ENCODE measurements around the gene NT5DC1. TPM values are rescaled to one million over a fixed set of nuclear protein-coding genes. Genes with fewer than 3 reads are reported as not detected.

NT5DC1 gene
- polyA plus RNA-seq, 1 donor from 2014 or later: 1.3 TPM

- Histone ChIP-seq H3K27me3 (ENCODE audit: insufficient read depth, low read depth, low read length) (no peaks in the 10 kb centered on the region), H2AFZ (ENCODE audit: low read depth, low read length) (no peak overlapping the region), H3K9me3 (ENCODE audit: low read length) (no peaks in the 10 kb centered on the region), H3K4me2 (ENCODE audit: low read length) (no peak overlapping the region), H4K20me1 (ENCODE audit: insufficient read depth) (no peaks in the 10 kb centered on the region), H3F3A (ENCODE audit: insufficient read depth, low read length, poor library complexity, severe bottlenecking) (no peaks in the 10 kb centered on the region), H3K9ac (ENCODE audit: low read length) (no peak overlapping the region), H3K36me3 (ENCODE audit: insufficient read depth, low read length) (no peaks in the 10 kb centered on the region), H3K27ac (ENCODE audit: low read length) (no peak overlapping the region), H3K79me2 (replicated peaks; ENCODE audit: insufficient read depth, low read length) (no peaks in the 10 kb centered on the region), H3K9me2 (ENCODE audit: insufficient read depth, low read length) (no peaks in the 10 kb centered on the region), H3K4me3 (ENCODE audit: low read length) (no peak overlapping the region)
- TF ChIP-seq MXI1 (conservative IDR thresholded peaks at IDR 0.05; ENCODE audit: poor library complexity, severe bottlenecking) (no peak), POLR2AphosphoS5 (IDR thresholded peaks at IDR 0.05) (no peak)
- TF ChIP-seq, protein P1, sequence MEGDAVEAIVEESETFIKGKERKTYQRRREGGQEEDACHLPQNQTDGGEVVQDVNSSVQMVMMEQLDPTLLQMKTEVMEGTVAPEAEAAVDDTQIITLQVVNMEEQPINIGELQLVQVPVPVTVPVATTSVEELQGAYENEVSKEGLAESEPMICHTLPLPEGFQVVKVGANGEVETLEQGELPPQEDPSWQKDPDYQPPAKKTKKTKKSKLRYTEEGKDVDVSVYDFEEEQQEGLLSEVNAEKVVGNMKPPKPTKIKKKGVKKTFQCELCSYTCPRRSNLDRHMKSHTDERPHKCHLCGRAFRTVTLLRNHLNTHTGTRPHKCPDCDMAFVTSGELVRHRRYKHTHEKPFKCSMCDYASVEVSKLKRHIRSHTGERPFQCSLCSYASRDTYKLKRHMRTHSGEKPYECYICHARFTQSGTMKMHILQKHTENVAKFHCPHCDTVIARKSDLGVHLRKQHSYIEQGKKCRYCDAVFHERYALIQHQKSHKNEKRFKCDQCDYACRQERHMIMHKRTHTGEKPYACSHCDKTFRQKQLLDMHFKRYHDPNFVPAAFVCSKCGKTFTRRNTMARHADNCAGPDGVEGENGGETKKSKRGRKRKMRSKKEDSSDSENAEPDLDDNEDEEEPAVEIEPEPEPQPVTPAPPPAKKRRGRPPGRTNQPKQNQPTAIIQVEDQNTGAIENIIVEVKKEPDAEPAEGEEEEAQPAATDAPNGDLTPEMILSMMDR (IDR thresholded peaks at IDR 0.05; ENCODE audit: poor library complexity, severe bottlenecking): no peak
Measured at GRCh38 chr6:116120430-116120829, 19.8 kb downstream of the NT5DC1 start.

- Histone ChIP-seq H3K9ac (ENCODE audit: low read length) (no peak within 1 kb of the TSS), H3K36me3 (ENCODE audit: insufficient read depth, low read length) (no peaks in the 10 kb centered on the region), H3K4me2 (ENCODE audit: low read length) (no peak within 1 kb of the TSS), H3K27ac (ENCODE audit: low read length) (no peak within 1 kb of the TSS), H3K9me2 (ENCODE audit: insufficient read depth, low read length) (no peaks in the 10 kb centered on the region), H3K4me3 (ENCODE audit: low read length) (no peak within 1 kb of the TSS), H3K9me3 (ENCODE audit: low read length) (no peaks in the 10 kb centered on the region), H3K79me2 (replicated peaks; ENCODE audit: insufficient read depth, low read length) (no peaks in the 10 kb centered on the region), H3F3A (ENCODE audit: insufficient read depth, low read length, poor library complexity, severe bottlenecking) (no peaks in the 10 kb centered on the region), H3K27me3 (ENCODE audit: insufficient read depth, low read depth, low read length) (no peaks in the 10 kb centered on the region), H4K20me1 (ENCODE audit: insufficient read depth) (no peaks in the 10 kb centered on the region), H2AFZ (ENCODE audit: low read depth, low read length) (no peak within 1 kb of the TSS)
- TF ChIP-seq EP300 (conservative IDR thresholded peaks at IDR 0.05; ENCODE audit: poor library complexity, severe bottlenecking) (no peak), EZH2 (IDR thresholded peaks at IDR 0.05; ENCODE audit: borderline replicate concordance, insufficient read depth, low read length, poor library complexity, severe bottlenecking) (no peak), RAD21 (conservative IDR thresholded peaks at IDR 0.05) (no peak), SMC3 (conservative IDR thresholded peaks at IDR 0.05; ENCODE audit: poor library complexity) (no peak), POLR2AphosphoS5 (IDR thresholded peaks at IDR 0.05) (no peak), MXI1 (conservative IDR thresholded peaks at IDR 0.05; ENCODE audit: poor library complexity, severe bottlenecking) (no peak), TAF1 (IDR thresholded peaks at IDR 0.05; ENCODE audit: low read depth) (no peak)
- TF ChIP-seq, protein P1 (IDR thresholded peaks at IDR 0.05; ENCODE audit: poor library complexity, severe bottlenecking): no peak
- TF ChIP-seq, protein P2, sequence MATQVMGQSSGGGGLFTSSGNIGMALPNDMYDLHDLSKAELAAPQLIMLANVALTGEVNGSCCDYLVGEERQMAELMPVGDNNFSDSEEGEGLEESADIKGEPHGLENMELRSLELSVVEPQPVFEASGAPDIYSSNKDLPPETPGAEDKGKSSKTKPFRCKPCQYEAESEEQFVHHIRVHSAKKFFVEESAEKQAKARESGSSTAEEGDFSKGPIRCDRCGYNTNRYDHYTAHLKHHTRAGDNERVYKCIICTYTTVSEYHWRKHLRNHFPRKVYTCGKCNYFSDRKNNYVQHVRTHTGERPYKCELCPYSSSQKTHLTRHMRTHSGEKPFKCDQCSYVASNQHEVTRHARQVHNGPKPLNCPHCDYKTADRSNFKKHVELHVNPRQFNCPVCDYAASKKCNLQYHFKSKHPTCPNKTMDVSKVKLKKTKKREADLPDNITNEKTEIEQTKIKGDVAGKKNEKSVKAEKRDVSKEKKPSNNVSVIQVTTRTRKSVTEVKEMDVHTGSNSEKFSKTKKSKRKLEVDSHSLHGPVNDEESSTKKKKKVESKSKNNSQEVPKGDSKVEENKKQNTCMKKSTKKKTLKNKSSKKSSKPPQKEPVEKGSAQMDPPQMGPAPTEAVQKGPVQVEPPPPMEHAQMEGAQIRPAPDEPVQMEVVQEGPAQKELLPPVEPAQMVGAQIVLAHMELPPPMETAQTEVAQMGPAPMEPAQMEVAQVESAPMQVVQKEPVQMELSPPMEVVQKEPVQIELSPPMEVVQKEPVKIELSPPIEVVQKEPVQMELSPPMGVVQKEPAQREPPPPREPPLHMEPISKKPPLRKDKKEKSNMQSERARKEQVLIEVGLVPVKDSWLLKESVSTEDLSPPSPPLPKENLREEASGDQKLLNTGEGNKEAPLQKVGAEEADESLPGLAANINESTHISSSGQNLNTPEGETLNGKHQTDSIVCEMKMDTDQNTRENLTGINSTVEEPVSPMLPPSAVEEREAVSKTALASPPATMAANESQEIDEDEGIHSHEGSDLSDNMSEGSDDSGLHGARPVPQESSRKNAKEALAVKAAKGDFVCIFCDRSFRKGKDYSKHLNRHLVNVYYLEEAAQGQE (IDR thresholded peaks at IDR 0.05; ENCODE audit: borderline replicate concordance): no peak
Measured at GRCh38 chr6:116126032-116126431, 25.4 kb downstream of the NT5DC1 start, which contains the start of gene COL10A1. COL10A1 (minus strand) TSS chr6:116126132; CDS start chr6:116125492, 640 bp downstream.
